Measurements from ENCODE around the gene SULT1A2. TPM values are rescaled to one million over a fixed set of nuclear protein-coding genes. Genes with fewer than 3 reads are reported as not detected.
A peak's percentile ranks its signal among the peaks of the same experiment; 100 is the strongest.

Gene SULT1A2
- total and polyA plus RNA-seq, 2 of the 13 experiments (the other 11 are each of a cell fraction or from before 2014, with no cell fraction given), result 33.0 to 34.2 TPM

DNA sequence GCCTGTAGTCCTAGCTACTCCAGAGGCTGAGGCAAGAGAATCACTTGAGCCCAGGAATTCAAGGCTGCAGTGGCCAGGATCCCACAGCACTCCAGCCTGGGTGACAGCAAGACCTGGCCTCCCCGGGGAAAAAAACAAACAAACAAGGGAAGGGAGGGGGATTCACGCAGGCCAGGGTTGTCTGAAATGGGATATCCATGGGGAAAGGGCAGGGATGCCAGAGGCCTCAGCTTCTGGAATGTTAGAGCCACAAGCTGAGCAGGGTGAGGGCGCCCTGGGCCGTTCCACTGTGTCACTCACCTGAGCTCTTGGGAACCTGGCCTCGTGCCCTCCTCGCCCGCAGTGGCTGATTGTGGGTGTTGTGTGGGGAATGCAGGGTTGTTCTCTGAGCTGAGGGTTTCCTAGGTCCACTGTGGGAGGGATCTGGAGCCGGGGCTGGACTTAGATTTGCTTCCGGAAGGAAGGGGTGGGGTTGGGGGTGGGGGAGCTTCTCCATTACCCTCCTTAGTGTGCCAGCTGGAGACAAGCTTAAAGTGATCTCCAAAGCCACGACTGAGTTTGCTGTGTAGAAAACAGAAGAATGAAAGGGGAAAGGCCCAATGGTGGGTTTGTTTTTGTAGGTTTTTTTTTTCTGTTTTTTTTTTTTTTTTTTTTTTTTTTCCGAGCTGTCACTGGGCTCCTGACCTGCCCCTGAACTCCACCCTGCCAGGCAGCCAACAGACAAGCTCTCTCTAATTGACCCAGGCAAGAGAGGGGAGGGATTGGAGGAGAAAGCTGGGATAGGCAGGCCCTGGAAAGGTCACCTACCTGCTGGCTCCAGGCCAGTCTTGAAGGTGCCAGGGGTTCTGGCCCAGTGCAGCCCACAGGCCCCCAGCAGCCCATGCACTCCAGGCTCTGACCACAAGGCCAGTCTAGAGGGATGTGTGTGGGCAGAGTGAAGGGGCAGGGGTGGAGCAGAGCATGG lies 13.1 kb upstream of the SULT1A2 start, which contains the start of gene SULT1A1 (continued):
- TF ChIP-seq ZNF737 (CRISPR knock-in tag; IDR thresholded peaks at IDR 0.05; ENCODE audit: borderline replicate concordance) (0 out of 2 replicates have a peak, but pooled peaks have one; percentile 75), FOXC1 (CRISPR knock-in tag; IDR thresholded peaks at IDR 0.05; ENCODE audit: borderline replicate concordance) (no peak; the same call in 1 of the 2 replicates), ZFP36L2 (CRISPR knock-in tag; IDR thresholded peaks at IDR 0.05) (0 out of 2 replicates have a peak, but pooled peaks have one; percentile 29), ZNF431 (CRISPR knock-in tag; IDR thresholded peaks at IDR 0.05; ENCODE audit: borderline replicate concordance, low read depth) (peak; percentile 84; the same call in 1 of the 2 replicates), SRSF9 (IDR thresholded peaks at IDR 0.05; ENCODE audit: borderline replicate concordance, insufficient read depth, low read depth, low read length, poor library complexity, severe bottlenecking) (no peak), ZNF746 (CRISPR knock-in tag; IDR thresholded peaks at IDR 0.05) (peak; percentile 55; the same call in 1 of the 2 replicates), STAT5B (CRISPR knock-in tag; IDR thresholded peaks at IDR 0.05) (no peak), ZNF562 (CRISPR knock-in tag; IDR thresholded peaks at IDR 0.05; ENCODE audit: borderline replicate concordance) (no peak), XRCC5 (optimal IDR thresholded peaks at IDR 0.05; ENCODE audit: low read length) (no peak), FOSL2 (CRISPR knock-in tag; IDR thresholded peaks at IDR 0.05) (peak; percentile 36), YEATS2 (CRISPR knock-in tag; IDR thresholded peaks at IDR 0.05; ENCODE audit: borderline replicate concordance) (peak; percentile 46), SNRNP70 (IDR thresholded peaks at IDR 0.05; ENCODE audit: low read depth, low read length) (no peak)
- TF ChIP-seq, protein P1, sequence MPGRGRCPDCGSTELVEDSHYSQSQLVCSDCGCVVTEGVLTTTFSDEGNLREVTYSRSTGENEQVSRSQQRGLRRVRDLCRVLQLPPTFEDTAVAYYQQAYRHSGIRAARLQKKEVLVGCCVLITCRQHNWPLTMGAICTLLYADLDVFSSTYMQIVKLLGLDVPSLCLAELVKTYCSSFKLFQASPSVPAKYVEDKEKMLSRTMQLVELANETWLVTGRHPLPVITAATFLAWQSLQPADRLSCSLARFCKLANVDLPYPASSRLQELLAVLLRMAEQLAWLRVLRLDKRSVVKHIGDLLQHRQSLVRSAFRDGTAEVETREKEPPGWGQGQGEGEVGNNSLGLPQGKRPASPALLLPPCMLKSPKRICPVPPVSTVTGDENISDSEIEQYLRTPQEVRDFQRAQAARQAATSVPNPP (CRISPR knock-in tag; IDR thresholded peaks at IDR 0.05), result no peak
- TF ChIP-seq, protein P2, sequence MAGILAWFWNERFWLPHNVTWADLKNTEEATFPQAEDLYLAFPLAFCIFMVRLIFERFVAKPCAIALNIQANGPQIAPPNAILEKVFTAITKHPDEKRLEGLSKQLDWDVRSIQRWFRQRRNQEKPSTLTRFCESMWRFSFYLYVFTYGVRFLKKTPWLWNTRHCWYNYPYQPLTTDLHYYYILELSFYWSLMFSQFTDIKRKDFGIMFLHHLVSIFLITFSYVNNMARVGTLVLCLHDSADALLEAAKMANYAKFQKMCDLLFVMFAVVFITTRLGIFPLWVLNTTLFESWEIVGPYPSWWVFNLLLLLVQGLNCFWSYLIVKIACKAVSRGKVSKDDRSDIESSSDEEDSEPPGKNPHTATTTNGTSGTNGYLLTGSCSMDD (CRISPR knock-in tag; IDR thresholded peaks at IDR 0.05), result no peak
- TF ChIP-seq, protein P3, sequence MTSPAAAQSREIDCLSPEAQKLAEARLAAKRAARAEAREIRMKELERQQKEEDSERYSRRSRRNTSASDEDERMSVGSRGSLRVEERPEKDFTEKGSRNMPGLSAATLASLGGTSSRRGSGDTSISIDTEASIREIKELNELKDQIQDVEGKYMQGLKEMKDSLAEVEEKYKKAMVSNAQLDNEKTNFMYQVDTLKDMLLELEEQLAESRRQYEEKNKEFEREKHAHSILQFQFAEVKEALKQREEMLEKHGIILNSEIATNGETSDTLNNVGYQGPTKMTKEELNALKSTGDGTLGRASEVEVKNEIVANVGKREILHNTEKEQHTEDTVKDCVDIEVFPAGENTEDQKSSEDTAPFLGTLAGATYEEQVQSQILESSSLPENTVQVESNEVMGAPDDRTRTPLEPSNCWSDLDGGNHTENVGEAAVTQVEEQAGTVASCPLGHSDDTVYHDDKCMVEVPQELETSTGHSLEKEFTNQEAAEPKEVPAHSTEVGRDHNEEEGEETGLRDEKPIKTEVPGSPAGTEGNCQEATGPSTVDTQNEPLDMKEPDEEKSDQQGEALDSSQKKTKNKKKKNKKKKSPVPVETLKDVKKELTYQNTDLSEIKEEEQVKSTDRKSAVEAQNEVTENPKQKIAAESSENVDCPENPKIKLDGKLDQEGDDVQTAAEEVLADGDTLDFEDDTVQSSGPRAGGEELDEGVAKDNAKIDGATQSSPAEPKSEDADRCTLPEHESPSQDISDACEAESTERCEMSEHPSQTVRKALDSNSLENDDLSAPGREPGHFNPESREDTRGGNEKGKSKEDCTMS (CRISPR knock-in tag; conservative IDR thresholded peaks at IDR 0.05), result no peak
- TF ChIP-seq, protein P4, sequence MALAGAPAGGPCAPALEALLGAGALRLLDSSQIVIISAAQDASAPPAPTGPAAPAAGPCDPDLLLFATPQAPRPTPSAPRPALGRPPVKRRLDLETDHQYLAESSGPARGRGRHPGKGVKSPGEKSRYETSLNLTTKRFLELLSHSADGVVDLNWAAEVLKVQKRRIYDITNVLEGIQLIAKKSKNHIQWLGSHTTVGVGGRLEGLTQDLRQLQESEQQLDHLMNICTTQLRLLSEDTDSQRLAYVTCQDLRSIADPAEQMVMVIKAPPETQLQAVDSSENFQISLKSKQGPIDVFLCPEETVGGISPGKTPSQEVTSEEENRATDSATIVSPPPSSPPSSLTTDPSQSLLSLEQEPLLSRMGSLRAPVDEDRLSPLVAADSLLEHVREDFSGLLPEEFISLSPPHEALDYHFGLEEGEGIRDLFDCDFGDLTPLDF (CRISPR knock-in tag; IDR thresholded peaks at IDR 0.05), result no peak
- TF ChIP-seq, protein P5, sequence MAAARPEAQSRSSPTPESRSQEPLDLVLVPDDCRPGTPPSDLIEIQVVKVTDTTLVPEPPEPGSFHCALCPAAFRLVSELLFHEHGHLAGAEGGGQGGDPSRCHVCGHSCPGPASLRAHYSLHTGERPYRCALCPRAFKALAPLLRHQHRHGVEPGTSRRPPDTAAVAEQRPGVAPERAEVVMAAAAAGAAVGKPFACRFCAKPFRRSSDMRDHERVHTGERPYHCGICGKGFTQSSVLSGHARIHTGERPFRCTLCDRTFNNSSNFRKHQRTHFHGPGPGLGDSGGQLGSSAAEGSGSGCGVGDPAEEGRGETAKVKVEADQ (CRISPR knock-in tag; IDR thresholded peaks at IDR 0.05; ENCODE audit: borderline replicate concordance), result peak; percentile 92
- TF ChIP-seq, protein P6, sequence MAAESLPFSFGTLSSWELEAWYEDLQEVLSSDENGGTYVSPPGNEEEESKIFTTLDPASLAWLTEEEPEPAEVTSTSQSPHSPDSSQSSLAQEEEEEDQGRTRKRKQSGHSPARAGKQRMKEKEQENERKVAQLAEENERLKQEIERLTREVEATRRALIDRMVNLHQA (CRISPR knock-in tag; IDR thresholded peaks at IDR 0.05), result no peak
